Measurements from ENCODE around the gene OR56A1. TPM values are rescaled to one million over a fixed set of nuclear protein-coding genes. Genes with fewer than 3 reads are reported as not detected.

The OR56A1 gene
- polyA plus RNA-seq, 4 donors = under 0.01 TPM; not detected in 3

DNA sequence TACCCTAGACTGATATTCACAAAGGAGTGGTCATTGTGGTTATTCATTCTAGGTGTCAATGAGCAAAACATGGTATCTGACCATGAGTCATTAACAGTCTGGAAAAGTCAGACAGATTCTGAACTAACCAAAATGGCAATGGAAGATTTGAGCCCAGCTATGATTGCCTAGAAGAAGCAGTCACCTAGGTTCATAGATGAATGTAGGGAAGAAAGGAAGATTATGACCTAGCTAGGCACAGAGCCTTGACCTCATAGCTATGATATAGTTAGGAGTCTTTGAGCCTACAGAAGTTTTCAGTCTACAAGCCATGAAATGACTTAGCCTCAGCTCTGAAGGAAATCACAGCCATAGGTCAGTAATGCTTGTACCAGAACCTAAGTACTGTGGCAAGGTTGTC, 24.2 kb downstream of the OR56A1 start:
- Histone ChIP-seq H3K27ac (ENCODE audit: low read depth in 1 of 3, low read length in 2 of 3) (no peak overlapping the region), H3K27me3 (ENCODE audit: control insufficient read depth in 3 of 3, insufficient read depth in 3 of 3, low read length in 3 of 3) (peaks cover 0 to 3% (median 0%) of the 10 kb centered on the region in 3 donors), H3K4me3 (ENCODE audit: low read depth in 1 of 3, low read length in 3 of 3) (no peak overlapping the region), H3K4me1 (ENCODE audit: control insufficient read depth in 3 of 3, insufficient read depth in 2 of 3, low read depth in 1 of 3, low read length in 2 of 3) (no peaks in the 10 kb centered on the region), H3K36me3 (ENCODE audit: control insufficient read depth in 3 of 3, insufficient read depth in 2 of 3, low read depth in 1 of 3, low read length in 3 of 3) (no peaks in the 10 kb centered on the region), H3K9me3 (ENCODE audit: control insufficient read depth in 2 of 2, insufficient read depth in 1 of 2, low read depth in 1 of 2, low read length in 1 of 2) (no peaks in the 10 kb centered on the region)
- DNase-seq = no peak
- FAIRE-seq = no peak

DNA sequence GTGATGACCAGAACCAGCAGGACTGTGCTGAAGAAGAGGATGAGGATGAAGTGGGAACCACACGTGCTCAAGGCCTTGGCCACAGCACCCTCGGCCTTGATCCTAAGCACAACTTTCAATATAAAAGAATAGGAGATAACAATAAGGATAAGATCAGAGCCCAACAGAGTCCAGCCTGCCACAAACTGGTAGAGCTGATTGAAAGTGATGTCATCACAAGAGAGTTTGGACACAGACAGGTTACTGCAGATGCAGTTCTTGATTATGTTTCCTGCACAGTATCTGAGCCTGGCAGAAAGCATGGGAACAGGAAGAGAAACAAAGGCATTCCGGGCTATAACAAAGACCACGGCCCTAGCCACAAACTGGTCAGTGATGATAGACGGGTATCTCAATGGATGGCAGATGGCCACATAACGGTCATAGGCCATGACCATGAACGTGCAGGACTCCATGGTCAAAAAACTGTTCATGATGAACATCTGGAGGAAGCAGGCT, 28.3 kb downstream of the OR56A1 start:
- H3K36me3 ChIP-seq (ENCODE audit: control insufficient read depth in 3 of 3, insufficient read depth in 2 of 3, low read depth in 1 of 3, low read length in 3 of 3) = no peaks in the 10 kb centered on the region
- H3K27me3 ChIP-seq (ENCODE audit: control insufficient read depth in 3 of 3, insufficient read depth in 3 of 3, low read length in 3 of 3) = peaks cover 0 to 3% (median 0%) of the 10 kb centered on the region in 3 donors
- H3K4me1 ChIP-seq (ENCODE audit: control insufficient read depth in 3 of 3, insufficient read depth in 2 of 3, low read depth in 1 of 3, low read length in 2 of 3) = no peaks in the 10 kb centered on the region
- DNase-seq (no peak), FAIRE-seq (no peak)
- no peak overlapping the region for H3K27ac ChIP-seq (ENCODE audit: low read depth in 1 of 3, low read length in 2 of 3)
- H3K9me3 ChIP-seq (ENCODE audit: control insufficient read depth in 2 of 2, insufficient read depth in 1 of 2, low read depth in 1 of 2, low read length in 1 of 2) = no peaks in the 10 kb centered on the region
- WGBS, 3 donors = 63 to 78% (median 71%) methylated on average over 7 of the region's 7 CpGs
- H3K4me3 ChIP-seq (ENCODE audit: low read depth in 1 of 3, low read length in 3 of 3) = no peak overlapping the region

DNA sequence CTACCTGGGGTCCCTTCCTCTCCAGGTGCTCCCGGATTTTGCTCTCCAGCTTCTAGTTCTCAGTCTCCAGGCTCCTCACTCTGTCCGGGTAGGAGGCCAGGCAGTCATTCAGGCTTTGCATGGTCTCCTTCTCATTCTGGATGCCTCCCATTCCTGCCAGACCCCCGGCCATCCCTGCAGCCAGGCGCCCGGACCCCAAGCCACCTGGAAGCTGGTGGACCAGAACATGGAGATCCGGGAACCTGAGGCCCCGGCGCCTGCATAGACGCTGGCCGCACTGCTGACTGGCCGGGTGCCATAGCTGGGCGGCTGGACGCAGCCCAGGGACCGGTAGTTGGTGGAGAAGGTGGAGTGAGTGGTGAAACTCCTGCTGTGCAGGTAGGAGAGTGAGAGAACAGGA, 35.8 kb downstream of the OR56A1 start:
- no peak for FAIRE-seq
- no peaks in the 10 kb centered on the region for H3K9me3 ChIP-seq (ENCODE audit: control insufficient read depth in 2 of 2, insufficient read depth in 1 of 2, low read depth in 1 of 2, low read length in 1 of 2)
- WGBS, 3 donors = 81 to 87% (median 84%) methylated on average over 14 of the region's 14 CpGs
- no peak for DNase-seq
- H3K27me3 ChIP-seq (ENCODE audit: control insufficient read depth in 3 of 3, insufficient read depth in 3 of 3, low read length in 3 of 3) = no peaks in the 10 kb centered on the region
- H3K27ac ChIP-seq (ENCODE audit: low read depth in 1 of 3, low read length in 2 of 3) = no peak overlapping the region
- H3K4me1 ChIP-seq (ENCODE audit: control insufficient read depth in 3 of 3, insufficient read depth in 2 of 3, low read depth in 1 of 3, low read length in 2 of 3) = no peaks in the 10 kb centered on the region
- H3K36me3 ChIP-seq (ENCODE audit: control insufficient read depth in 3 of 3, insufficient read depth in 2 of 3, low read depth in 1 of 3, low read length in 3 of 3) = no peaks in the 10 kb centered on the region
- no peak overlapping the region for H3K4me3 ChIP-seq (ENCODE audit: low read depth in 1 of 3, low read length in 3 of 3)

DNA sequence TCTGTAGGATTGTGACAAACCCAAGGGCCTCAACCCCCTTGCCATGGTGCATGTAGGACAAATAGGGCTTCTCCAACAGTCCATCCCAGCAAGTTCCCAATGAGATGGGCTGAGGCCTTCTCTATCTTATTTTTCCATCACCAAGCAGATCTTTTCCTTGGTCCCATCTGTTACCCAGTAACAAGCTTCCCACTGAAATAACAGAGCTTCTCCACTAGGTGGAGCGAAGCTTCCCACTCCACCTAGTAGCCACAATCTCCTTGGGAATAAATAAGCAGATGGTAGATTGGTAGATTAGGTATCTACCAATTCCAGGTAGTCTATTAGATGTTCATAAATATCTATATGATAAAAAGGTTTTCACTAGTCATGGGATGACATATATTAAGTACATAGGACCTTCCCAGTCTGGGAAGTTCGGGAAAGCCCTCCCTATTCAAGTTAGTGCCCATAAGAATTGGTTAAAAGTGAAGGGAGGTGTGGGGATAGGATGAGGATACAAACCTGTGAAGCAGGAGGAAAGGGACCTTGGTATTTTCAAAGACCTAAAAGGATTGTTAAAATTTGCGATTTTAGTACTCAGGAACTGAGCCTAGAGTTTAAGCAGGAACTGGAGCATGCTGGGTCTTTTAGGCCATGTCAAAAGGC, 37.8 kb downstream of the OR56A1 start:
- H3K27ac ChIP-seq (ENCODE audit: low read depth in 1 of 3, low read length in 2 of 3) = no peak overlapping the region
- WGBS, 3 donors = 38 to 48% (median 45%) methylated on average over 3 of the region's 3 CpGs
- no peak overlapping the region for H3K4me3 ChIP-seq (ENCODE audit: low read depth in 1 of 3, low read length in 3 of 3)
- no peak for FAIRE-seq
- H3K4me1 ChIP-seq (ENCODE audit: control insufficient read depth in 3 of 3, insufficient read depth in 2 of 3, low read depth in 1 of 3, low read length in 2 of 3) = no peaks in the 10 kb centered on the region
- peak; percentile 11 to 25 for DNase-seq
- no peaks in the 10 kb centered on the region for H3K27me3 ChIP-seq (ENCODE audit: control insufficient read depth in 3 of 3, insufficient read depth in 3 of 3, low read length in 3 of 3)
- H3K9me3 ChIP-seq (ENCODE audit: control insufficient read depth in 2 of 2, insufficient read depth in 1 of 2, low read depth in 1 of 2, low read length in 1 of 2) = no peaks in the 10 kb centered on the region
- no peaks in the 10 kb centered on the region for H3K36me3 ChIP-seq (ENCODE audit: control insufficient read depth in 3 of 3, insufficient read depth in 2 of 3, low read depth in 1 of 3, low read length in 3 of 3)

DNA sequence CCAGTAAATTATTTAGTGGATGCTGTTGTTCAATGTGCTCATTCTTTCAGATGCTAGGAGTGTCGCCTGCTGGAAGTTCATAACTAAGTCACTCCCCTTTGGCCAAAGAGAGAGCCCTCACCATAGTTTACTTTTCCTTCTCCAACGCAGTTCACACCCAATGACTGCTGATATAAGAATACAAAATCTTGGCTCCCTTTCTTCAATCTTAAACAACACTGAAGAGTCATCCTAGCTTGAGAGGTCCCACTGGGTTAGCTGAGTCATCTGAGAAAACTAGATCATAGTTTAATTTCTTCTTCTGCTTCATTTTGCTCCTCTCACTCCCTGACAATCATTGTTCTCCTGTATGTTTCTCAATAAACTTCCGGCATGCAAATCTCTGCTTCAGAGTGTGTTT, 38.4 kb downstream of the OR56A1 start:
- Histone ChIP-seq H3K9me3 (ENCODE audit: control insufficient read depth in 2 of 2, insufficient read depth in 1 of 2, low read depth in 1 of 2, low read length in 1 of 2) (no peaks in the 10 kb centered on the region), H3K27ac (ENCODE audit: low read depth in 1 of 3, low read length in 2 of 3) (no peak overlapping the region), H3K4me1 (ENCODE audit: control insufficient read depth in 3 of 3, insufficient read depth in 2 of 3, low read depth in 1 of 3, low read length in 2 of 3) (no peaks in the 10 kb centered on the region), H3K4me3 (ENCODE audit: low read depth in 1 of 3, low read length in 3 of 3) (no peak overlapping the region), H3K27me3 (ENCODE audit: control insufficient read depth in 3 of 3, insufficient read depth in 3 of 3, low read length in 3 of 3) (no peaks in the 10 kb centered on the region), H3K36me3 (ENCODE audit: control insufficient read depth in 3 of 3, insufficient read depth in 2 of 3, low read depth in 1 of 3, low read length in 3 of 3) (no peaks in the 10 kb centered on the region)
- DNase-seq (no peak), FAIRE-seq (no peak)
- WGBS, 3 donors = 64 to 71% (median 67%) methylated on average over 3 of the region's 3 CpGs

DNA sequence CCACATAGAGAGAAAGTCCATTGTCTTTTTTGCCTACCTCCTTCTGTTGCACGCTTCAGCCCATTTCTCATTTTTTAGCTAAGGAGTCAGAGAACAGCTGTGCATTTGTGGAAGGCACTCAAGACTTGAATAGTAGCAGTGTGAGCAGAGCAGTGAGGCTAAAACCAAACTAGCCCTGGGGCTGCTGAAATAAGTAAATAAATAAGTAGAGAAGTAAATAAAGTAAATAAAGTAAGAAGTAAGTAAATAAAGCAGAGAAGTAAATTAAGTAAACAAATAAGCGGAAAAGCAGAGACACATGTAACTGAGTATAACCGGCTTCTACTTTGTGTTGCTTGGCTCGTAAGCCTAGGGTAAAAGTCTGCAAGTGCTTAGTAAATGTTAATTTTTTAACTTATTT, 41.4 kb downstream of the OR56A1 start:
- Histone ChIP-seq H3K27me3 (ENCODE audit: control insufficient read depth in 3 of 3, insufficient read depth in 3 of 3, low read length in 3 of 3) (no peaks in the 10 kb centered on the region), H3K27ac (ENCODE audit: low read depth in 1 of 3, low read length in 2 of 3) (no peak overlapping the region), H3K4me3 (ENCODE audit: low read depth in 1 of 3, low read length in 3 of 3) (no peak overlapping the region), H3K9me3 (ENCODE audit: control insufficient read depth in 2 of 2, insufficient read depth in 1 of 2, low read depth in 1 of 2, low read length in 1 of 2) (no peaks in the 10 kb centered on the region), H3K4me1 (ENCODE audit: control insufficient read depth in 3 of 3, insufficient read depth in 2 of 3, low read depth in 1 of 3, low read length in 2 of 3) (no peaks in the 10 kb centered on the region), H3K36me3 (ENCODE audit: control insufficient read depth in 3 of 3, insufficient read depth in 2 of 3, low read depth in 1 of 3, low read length in 3 of 3) (no peaks in the 10 kb centered on the region)
- FAIRE-seq (no peak), DNase-seq (no peak)
- 38 to 67% (median 53%) methylated on average over 4 of the region's 4 CpGs for WGBS, 3 donors

DNA sequence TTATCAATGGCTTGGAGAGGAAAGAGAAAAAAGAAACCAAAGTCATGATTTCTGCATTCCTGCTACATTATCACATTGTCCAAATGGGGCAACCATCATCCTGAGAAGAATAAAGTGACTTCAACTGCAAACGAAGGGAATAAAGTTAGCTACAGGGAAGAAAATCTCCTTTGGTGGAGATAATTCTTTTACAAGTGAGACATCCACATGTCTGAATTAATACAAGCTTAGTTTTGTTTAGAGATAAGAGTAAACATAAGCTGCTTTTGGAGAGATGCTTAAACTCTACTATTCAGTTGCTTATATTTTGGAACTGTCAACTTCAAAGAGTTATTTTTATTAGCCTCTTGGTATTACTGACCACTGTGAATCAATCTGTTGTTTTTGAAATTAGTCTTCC, 43.7 kb downstream of the OR56A1 start, which contains the start of gene OR52L1:
Gene OR52L1 (minus strand): TSS at position 101 of the 400 bp plus-strand sequence. CDS start 55 bp downstream, at position 46.
- DNase-seq = no peak
- Histone ChIP-seq H3K27me3 (ENCODE audit: control insufficient read depth in 3 of 3, insufficient read depth in 3 of 3, low read length in 3 of 3) (no peaks in the 10 kb centered on the region), H3K27ac (ENCODE audit: low read depth in 1 of 3, low read length in 2 of 3) (no peak within 1 kb of the TSS), H3K9me3 (ENCODE audit: control insufficient read depth in 2 of 2, insufficient read depth in 1 of 2, low read depth in 1 of 2, low read length in 1 of 2) (no peaks in the 10 kb centered on the region), H3K36me3 (ENCODE audit: control insufficient read depth in 3 of 3, insufficient read depth in 2 of 3, low read depth in 1 of 3, low read length in 3 of 3) (no peaks in the 10 kb centered on the region), H3K4me3 (ENCODE audit: low read depth in 1 of 3, low read length in 3 of 3) (no peak within 1 kb of the TSS), H3K4me1 (ENCODE audit: control insufficient read depth in 3 of 3, insufficient read depth in 2 of 3, low read depth in 1 of 3, low read length in 2 of 3) (no peaks in the 10 kb centered on the region)
- FAIRE-seq = no peak
- WGBS, 3 donors = 47 to 59% (median 54%) methylated on average over 1 of the region's 1 CpG

DNA sequence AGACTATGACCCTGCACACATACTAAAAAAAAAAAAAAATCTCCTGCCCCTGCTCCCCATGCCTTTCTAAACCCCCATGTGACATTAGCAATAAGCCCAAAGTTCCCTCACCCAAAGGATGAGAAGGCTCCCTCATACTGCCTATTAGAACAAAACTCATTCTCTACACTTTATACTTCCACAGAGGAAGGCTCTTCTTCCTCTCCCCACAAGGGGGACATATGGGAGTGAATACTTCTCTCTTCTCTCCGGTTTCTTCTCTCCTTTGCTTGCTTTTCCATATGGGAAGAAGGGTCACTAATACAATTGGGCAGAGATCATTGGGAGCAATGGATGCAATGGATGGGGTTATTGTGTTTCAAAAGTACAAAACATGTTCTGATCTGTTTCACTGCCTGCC, 47.1 kb downstream of the OR56A1 start:
- no peaks in the 10 kb centered on the region for H3K4me1 ChIP-seq (ENCODE audit: control insufficient read depth in 3 of 3, insufficient read depth in 2 of 3, low read depth in 1 of 3, low read length in 2 of 3)
- no peaks in the 10 kb centered on the region for H3K9me3 ChIP-seq (ENCODE audit: control insufficient read depth in 2 of 2, insufficient read depth in 1 of 2, low read depth in 1 of 2, low read length in 1 of 2)
- no peak overlapping the region for H3K27ac ChIP-seq (ENCODE audit: low read depth in 1 of 3, low read length in 2 of 3)
- no peak for DNase-seq
- WGBS, 3 donors = 20 to 69% (median 29%) methylated on average over 1 of the region's 1 CpG
- H3K27me3 ChIP-seq (ENCODE audit: control insufficient read depth in 3 of 3, insufficient read depth in 3 of 3, low read length in 3 of 3) = no peaks in the 10 kb centered on the region
- no peak overlapping the region for H3K4me3 ChIP-seq (ENCODE audit: low read depth in 1 of 3, low read length in 3 of 3)
- no peak for FAIRE-seq
- no peaks in the 10 kb centered on the region for H3K36me3 ChIP-seq (ENCODE audit: control insufficient read depth in 3 of 3, insufficient read depth in 2 of 3, low read depth in 1 of 3, low read length in 3 of 3)

DNA sequence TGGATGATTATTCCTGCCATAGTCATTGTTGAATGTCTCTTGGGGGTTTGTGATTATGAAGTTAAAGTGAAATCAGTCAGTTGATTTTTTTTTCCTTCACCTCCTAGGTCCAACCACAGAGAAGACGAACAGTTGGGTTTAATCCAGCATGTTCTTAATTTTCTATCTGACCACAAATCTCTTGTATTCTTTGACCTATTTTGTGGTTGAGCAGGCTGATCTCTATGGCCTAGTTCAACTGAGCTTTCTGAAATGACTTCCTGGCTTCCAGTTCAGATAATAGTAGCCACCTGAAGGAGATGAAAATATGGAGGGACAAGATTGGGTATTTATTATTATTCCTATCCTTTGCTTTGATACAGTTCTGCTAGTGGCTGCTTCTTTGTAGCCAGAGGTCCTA, 57.0 kb downstream of the OR56A1 start:
- Histone ChIP-seq H3K4me3 (ENCODE audit: low read depth in 1 of 3, low read length in 3 of 3) (no peak overlapping the region), H3K27me3 (ENCODE audit: control insufficient read depth in 3 of 3, insufficient read depth in 3 of 3, low read length in 3 of 3) (no peaks in the 10 kb centered on the region), H3K9me3 (ENCODE audit: control insufficient read depth in 2 of 2, insufficient read depth in 1 of 2, low read depth in 1 of 2, low read length in 1 of 2) (no peaks in the 10 kb centered on the region), H3K4me1 (ENCODE audit: control insufficient read depth in 3 of 3, insufficient read depth in 2 of 3, low read depth in 1 of 3, low read length in 2 of 3) (no peaks in the 10 kb centered on the region), H3K36me3 (ENCODE audit: control insufficient read depth in 3 of 3, insufficient read depth in 2 of 3, low read depth in 1 of 3, low read length in 3 of 3) (no peaks in the 10 kb centered on the region), H3K27ac (ENCODE audit: low read depth in 1 of 3, low read length in 2 of 3) (no peak overlapping the region)
- DNase-seq (no peak), FAIRE-seq (no peak)
- 57 to 77% (median 59%) methylated on average over 1 of the region's 1 CpG for WGBS, 3 donors

Data from small intestine (tissue), 7 donors.